HEK293 (cell line): Measurements from ENCODE around the gene ATXN10.

Experiments used
- CTCF ChIA-PET: fragments of 350-600 bp; formaldehyde crosslinking; extraction: SDS; loops from one replicate; lab custom pipeline; 2021; ENCODE audit warnings: antibody characterized with exemption; lab: Yijun Ruan, JAX
- POLR2A ChIA-PET: fragments of 300-600 bp; formaldehyde crosslinking; extraction: SDS; loops from one replicate; lab custom pipeline; 2020; ENCODE audit warnings: antibody characterized with exemption, inconsistent platforms; lab: Yijun Ruan, JAX
- H3K27ac ChIP-seq: fragments of 200-500 bp; sonication (Bioruptor generic); 2 replicates; pipeline ENCODE4 v1.5.1; 2014; ENCODE audit warnings: low read depth, low read length, control low read depth, inconsistent platforms; ENCODE audit errors: extremely low read depth
- H3K36me3 ChIP-seq, 2 experiments: fragments of 200-500 bp in 1 of 2; sonication (Bioruptor generic) in 1 of 2; 1 replicate in 1 of 2; 2 replicates in 1 of 2; pipeline ENCODE4 v1.5.1; 2014 to 2017; ENCODE audit warnings: inconsistent platforms in 2 of 2, low read length in 2 of 2; ENCODE audit not compliant: control insufficient read depth in 2 of 2, insufficient read depth in 1 of 2
- H3K4me1 ChIP-seq: fragments of 200-500 bp; sonication (Bioruptor generic); 2 replicates; pipeline ENCODE4 v1.5.1; 2014; ENCODE audit warnings: mild to moderate bottlenecking, low read length, inconsistent platforms; ENCODE audit not compliant: control insufficient read depth, insufficient read depth
- H3K4me3 ChIP-seq: 2 replicates; pipeline ENCODE4 v1.5.1; 2011; ENCODE audit warnings: low read depth, mild to moderate bottlenecking, control low read depth, low read length, moderate library complexity
- H3K9me3 ChIP-seq: fragments of 200-500 bp; sonication (Bioruptor generic); 2 replicates; pipeline ENCODE4 v1.5.1; 2014; ENCODE audit warnings: low read depth, low read length, inconsistent platforms; ENCODE audit not compliant: control insufficient read depth, insufficient read depth
- BCL6B ChIP-seq: fragments of 450-650 bp; formaldehyde crosslinking; IDR thresholded peaks from 2 replicates; pipeline ENCODE4 v1.5.1; 2017; ENCODE audit warnings: missing biosample characterization, missing genetic modification characterization
- KLF10 ChIP-seq: fragments of 450-650 bp; IDR thresholded peaks from 2 replicates; pipeline ENCODE4 v1.5.1; 2018; ENCODE audit warnings: missing biosample characterization, mild to moderate bottlenecking, missing genetic modification characterization
- OVOL3 ChIP-seq: fragments of 450-650 bp; formaldehyde crosslinking; IDR thresholded peaks from 2 replicates; pipeline ENCODE4 v1.5.1; 2016; ENCODE audit warnings: missing biosample characterization, missing genetic modification characterization
- SP2 ChIP-seq: fragments of 450-650 bp; formaldehyde crosslinking; IDR thresholded peaks from 2 replicates; pipeline ENCODE4 v1.5.1; 2016; ENCODE audit warnings: missing biosample characterization, missing genetic modification characterization
- TCF7L2 ChIP-seq: IDR thresholded peaks from 2 replicates; pipeline ENCODE4 v1.6.1; 2011; ENCODE audit warnings: low read depth, mild to moderate bottlenecking, inconsistent platforms, low read length, moderate library complexity, borderline replicate concordance
- WT1 ChIP-seq: fragments of 450-650 bp; formaldehyde crosslinking; IDR thresholded peaks from 2 replicates; pipeline ENCODE4 v1.5.1; 2016; ENCODE audit warnings: missing biosample characterization, missing genetic modification characterization
- YY1 ChIP-seq: fragments of 450-650 bp; formaldehyde crosslinking; IDR thresholded peaks from 2 replicates; pipeline ENCODE4 v1.5.1; 2018; ENCODE audit warnings: missing biosample characterization, missing genetic modification characterization
- ZBTB11 ChIP-seq: fragments of 450-650 bp; formaldehyde crosslinking; conservative IDR thresholded peaks from 2 replicates; pipeline ENCODE4 v1.5.1; 2016; ENCODE audit warnings: low read depth, missing biosample characterization, missing genetic modification characterization
- ZBTB21 ChIP-seq: fragments of 450-650 bp; formaldehyde crosslinking; IDR thresholded peaks from 2 replicates; pipeline ENCODE4 v1.5.1; 2017; ENCODE audit warnings: missing biosample characterization, missing genetic modification characterization
- ZBTB48 ChIP-seq: fragments of 450-650 bp; formaldehyde crosslinking; IDR thresholded peaks from 2 replicates; pipeline ENCODE4 v1.5.1; 2016; ENCODE audit warnings: missing biosample characterization, missing genetic modification characterization
- ZNF146 ChIP-seq: fragments of 450-650 bp; formaldehyde crosslinking; IDR thresholded peaks from 2 replicates; pipeline ENCODE4 v1.5.1; 2016; ENCODE audit warnings: missing biosample characterization, missing genetic modification characterization
- ZNF16 ChIP-seq: fragments of 450-650 bp; formaldehyde crosslinking; IDR thresholded peaks from 2 replicates; pipeline ENCODE4 v1.5.1; 2016; ENCODE audit warnings: low read depth, missing biosample characterization, missing genetic modification characterization
- ZNF266 ChIP-seq: fragments of 450-650 bp; formaldehyde crosslinking; IDR thresholded peaks from 2 replicates; pipeline ENCODE4 v1.5.1; 2016; ENCODE audit warnings: missing biosample characterization, missing genetic modification characterization, low read depth
- ZNF280C ChIP-seq: fragments of 450-650 bp; formaldehyde crosslinking; IDR thresholded peaks from 2 replicates; pipeline ENCODE4 v1.5.1; 2016; ENCODE audit warnings: missing biosample characterization, missing genetic modification characterization
- ZNF366 ChIP-seq: fragments of 450-650 bp; formaldehyde crosslinking; conservative IDR thresholded peaks from 2 replicates; pipeline ENCODE4 v1.5.1; 2016; ENCODE audit warnings: missing biosample characterization, missing genetic modification characterization
- ZNF449 ChIP-seq: fragments of 450-650 bp; formaldehyde crosslinking; IDR thresholded peaks from 2 replicates; pipeline ENCODE4 v1.5.1; 2017; ENCODE audit warnings: missing biosample characterization, mild to moderate bottlenecking, missing genetic modification characterization, moderate library complexity
- ZNF585B ChIP-seq: fragments of 450-650 bp; formaldehyde crosslinking; IDR thresholded peaks from 2 replicates; pipeline ENCODE4 v1.5.1; 2016; ENCODE audit warnings: missing biosample characterization, missing genetic modification characterization
- ZNF777 ChIP-seq: fragments of 450-650 bp; formaldehyde crosslinking; IDR thresholded peaks from 2 replicates; pipeline ENCODE4 v1.5.1; 2017; ENCODE audit warnings: missing biosample characterization, missing genetic modification characterization, borderline replicate concordance
- ZNF830 ChIP-seq: fragments of 450-650 bp; IDR thresholded peaks from 2 replicates; pipeline ENCODE4 v1.5.0; 2018; ENCODE audit warnings: missing biosample characterization, missing genetic modification characterization, low read depth, mild to moderate bottlenecking, moderate library complexity

Gene ATXN10

GRCh38 chr22:45816776-45817175 lies 145.1 kb downstream of the ATXN10 start:
- TF ChIP-seq ZNF266 (tag by site-specific recombination) (no peak), ZNF366 (tag by site-specific recombination) (no peak), ZNF16 (no peak), WT1 (tag by site-specific recombination) (no peak), ZNF777 (tag by site-specific recombination) (no peak), ZNF146 (tag by site-specific recombination) (no peak), KLF10 (tag by site-specific recombination) (no peak), ZBTB11 (tag by site-specific recombination) (no peak), SP2 (tag by site-specific recombination) (no peak), ZBTB21 (tag by site-specific recombination) (no peak), ZNF449 (tag by site-specific recombination) (no peak), ZNF280C (no peak), ZNF830 (tag by site-specific recombination) (no peak)
- TF ChIP-seq, all 188 proteins: peak for 0
- peaks cover 0 to 48% of the 10 kb centered on the region in 2 experiments for H3K36me3 ChIP-seq
- ChIA-PET POLR2A (no interaction called here), CTCF (no interaction called here)
- no peak overlapping the region for H3K4me3 ChIP-seq
- H3K9me3 ChIP-seq, result no peaks in the 10 kb centered on the region
- H3K27ac ChIP-seq, result no peak overlapping the region
- H3K4me1 ChIP-seq, result no peaks in the 10 kb centered on the region

GRCh38 chr22:45817745-45818423 lies 146.2 kb downstream of the ATXN10 start:
- Histone ChIP-seq H3K9me3 (no peaks in the 10 kb centered on the region), H3K27ac (no peak overlapping the region), H3K36me3 (peaks cover 0 to 42% of the 10 kb centered on the region in 2 experiments), H3K4me1 (no peaks in the 10 kb centered on the region), H3K4me3 (no peak overlapping the region)
- TF ChIP-seq TCF7L2 (no peak), YY1 (no peak), BCL6B (tag by site-specific recombination) (no peak), ZNF585B (no peak), OVOL3 (tag by site-specific recombination) (no peak), ZBTB48 (no peak)
- ChIA-PET POLR2A (no interaction called here), CTCF (no interaction called here)
